Activated B cell treated with CpG ODN at 0.5 μM for 24 hours (primary cell): ENCODE data around the gene SHCBP1. TPM values are rescaled to one million over a fixed set of nuclear protein-coding genes. Genes with fewer than 3 reads are reported as not detected.

Experiments
- ATAC-seq: fragments of 200-7000 bp; cut with Tn5 transposase; one replicate; pipeline ENCODE4 v1.10.0; 2021; ENCODE audit warnings: low read depth, mild to moderate bottlenecking, moderate library complexity
- CTCF ChIA-PET: fragments of 350-600 bp; sonication (Branson Sonifier 250); formaldehyde crosslinking; loops from one replicate; lab custom pipeline; 2021; ENCODE audit warnings: antibody characterized with exemption; lab: Charles Lee
- POLR2A ChIA-PET: fragments of 350-600 bp; sonication (Branson Sonifier 250); formaldehyde crosslinking; loops from one replicate; lab custom pipeline; 2021; ENCODE audit warnings: antibody characterized with exemption; lab: Charles Lee
- DNase-seq: peaks from one replicate; pipeline ENCODE4 v3.0.0; 2022
- H3K27ac Mint-ChIP-seq: one replicate; pipeline ENCODE4 v1.8.0; 2020; ENCODE audit warnings: mixed read lengths
- H3K27me3 Mint-ChIP-seq: one replicate; pipeline ENCODE4 v1.8.0; 2021; ENCODE audit warnings: mixed read lengths
- H3K36me3 Mint-ChIP-seq: one replicate; pipeline ENCODE4 v1.8.0; 2021; ENCODE audit warnings: low read depth, mixed read lengths
- H3K4me1 Mint-ChIP-seq: one replicate; pipeline ENCODE4 v1.8.0; 2021; ENCODE audit warnings: mixed read lengths
- H3K4me3 Mint-ChIP-seq: one replicate; pipeline ENCODE4 v1.8.0; 2020; ENCODE audit warnings: mild to moderate bottlenecking, mixed read lengths
- H3K9me3 Mint-ChIP-seq: one replicate; pipeline ENCODE4 v1.8.0; 2020; ENCODE audit warnings: mixed read lengths
- CTCF ChIP-seq: fragments of 200-600 bp; IDR thresholded peaks from one replicate; pipeline ENCODE4 v1.8.0; 2022; ENCODE audit warnings: antibody characterized with exemption, mild to moderate bottlenecking
- intact Hi-C: fragments of 100-400 bp; cut with micrococcal nuclease; formaldehyde crosslinking; loops from one replicate; pipeline ENCODE4 v1.15.1; 2024
- total RNA-seq: library from RNA; stranded (reverse); gene quantifications from 2 replicates; pipeline ENCODE4 v1.2.3, GENCODE V29; 2022

The SHCBP1 gene, protein sequence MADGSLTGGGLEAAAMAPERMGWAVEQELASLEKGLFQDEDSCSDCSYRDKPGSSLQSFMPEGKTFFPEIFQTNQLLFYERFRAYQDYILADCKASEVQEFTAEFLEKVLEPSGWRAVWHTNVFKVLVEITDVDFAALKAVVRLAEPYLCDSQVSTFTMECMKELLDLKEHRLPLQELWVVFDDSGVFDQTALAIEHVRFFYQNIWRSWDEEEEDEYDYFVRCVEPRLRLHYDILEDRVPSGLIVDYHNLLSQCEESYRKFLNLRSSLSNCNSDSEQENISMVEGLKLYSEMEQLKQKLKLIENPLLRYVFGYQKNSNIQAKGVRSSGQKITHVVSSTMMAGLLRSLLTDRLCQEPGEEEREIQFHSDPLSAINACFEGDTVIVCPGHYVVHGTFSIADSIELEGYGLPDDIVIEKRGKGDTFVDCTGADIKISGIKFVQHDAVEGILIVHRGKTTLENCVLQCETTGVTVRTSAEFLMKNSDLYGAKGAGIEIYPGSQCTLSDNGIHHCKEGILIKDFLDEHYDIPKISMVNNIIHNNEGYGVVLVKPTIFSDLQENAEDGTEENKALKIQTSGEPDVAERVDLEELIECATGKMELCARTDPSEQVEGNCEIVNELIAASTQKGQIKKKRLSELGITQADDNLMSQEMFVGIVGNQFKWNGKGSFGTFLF
- total RNA-seq, result 1.9 and 2.0 TPM in 2 replicates

DNA sequence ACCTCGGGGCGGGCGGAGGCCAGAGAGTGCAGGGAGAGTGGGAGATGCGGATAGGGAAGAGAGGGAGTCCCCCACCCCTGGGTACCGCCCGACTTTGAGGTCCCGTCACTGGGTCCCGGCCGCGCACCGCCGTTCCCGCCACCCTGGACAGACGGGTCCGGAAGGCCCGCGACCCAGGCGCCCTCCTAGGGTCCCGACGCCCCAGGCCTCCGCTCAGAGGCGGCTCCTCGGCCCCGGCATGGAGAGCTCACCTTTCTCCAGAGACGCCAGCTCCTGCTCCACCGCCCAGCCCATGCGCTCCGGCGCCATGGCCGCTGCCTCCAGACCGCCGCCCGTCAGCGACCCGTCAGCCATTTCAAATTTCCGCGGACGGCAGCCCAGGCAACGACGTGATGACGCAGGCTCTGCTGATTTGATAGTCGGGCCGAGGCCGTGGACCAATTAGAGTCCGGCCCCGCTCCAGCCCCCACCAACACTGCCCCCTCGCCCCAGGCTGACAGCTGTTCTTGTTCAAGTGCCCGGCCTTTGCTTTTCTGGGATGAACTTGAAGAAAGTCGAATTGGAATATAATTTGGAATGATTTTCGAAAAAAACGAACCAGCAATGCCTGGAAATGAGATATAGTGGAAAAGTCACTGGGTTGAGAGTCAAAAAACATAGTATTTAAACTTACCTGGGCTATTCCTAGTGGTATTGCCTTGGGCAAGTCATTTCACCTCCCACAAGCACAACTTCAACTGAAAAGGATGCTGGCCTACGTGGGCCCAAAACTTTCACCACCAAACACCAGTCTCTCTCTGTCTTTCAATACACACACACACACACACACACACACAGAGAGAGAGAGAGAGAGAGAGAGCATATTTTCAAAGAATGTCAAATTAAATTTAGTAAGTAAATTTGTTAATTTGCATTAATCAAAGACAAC is at the start of gene SHCBP1:
Gene SHCBP1 (minus strand): TSS at position 374 of the 928 bp plus-strand sequence. CDS start 20 bp downstream, at position 354.
- POLR2A ChIA-PET, result no interaction called here
- TF ChIP-seq CTCF, result no peak
- no peaks in the 10 kb centered on the region for H3K36me3 Mint-ChIP-seq
- no peaks in the 10 kb centered on the region for H3K27me3 Mint-ChIP-seq
- H3K4me1 Mint-ChIP-seq, result peaks cover 24% of the 10 kb centered on the region
- peak within 1 kb of the TSS; percentile 37 for H3K27ac Mint-ChIP-seq
- intact Hi-C loops, result loop anchor here (2.0 to 5.0 kb wide), 3 partner anchors 68 to 1621 kb away; partner anchors contain the start of genes LONP2, NETO2, ORC6 and VPS35
- peak within 1 kb of the TSS; percentile 88 for H3K4me3 Mint-ChIP-seq
- CTCF ChIA-PET, result no interaction called here
- peak; percentile 63 for DNase-seq
- peak; percentile 97 for ATAC-seq
- no peaks in the 10 kb centered on the region for H3K9me3 Mint-ChIP-seq

GRCh38 chr16:46662123-46662522 is 40.9 kb upstream of the SHCBP1 start:
- Mint-ChIP-seq H3K9me3 (no peaks in the 10 kb centered on the region), H3K27me3 (no peaks in the 10 kb centered on the region), H3K36me3 (peaks cover 73% of the 10 kb centered on the region), H3K4me1 (peaks cover 21% of the 10 kb centered on the region), H3K4me3 (no peak overlapping the region), H3K27ac (no peak overlapping the region)
- ChIA-PET POLR2A (no interaction called here), CTCF (interaction anchor here (3.1 kb wide), 1 partner anchor 12 kb away, joined by 10 read pairs; no protein-coding TSS in a partner anchor)
- no peak for TF ChIP-seq CTCF
- no peak for ATAC-seq
- DNase-seq, result no peak
- intact Hi-C loops, result no loop called here

- H3K4me3 Mint-ChIP-seq, result peak overlapping the region; percentile 20
- peaks cover 21% of the 10 kb centered on the region for H3K4me1 Mint-ChIP-seq
- no peaks in the 10 kb centered on the region for H3K27me3 Mint-ChIP-seq
- no peak for TF ChIP-seq CTCF
- ATAC-seq (peak; percentile 95), DNase-seq (peak; percentile 26)
- ChIA-PET POLR2A (interaction anchor here (0.6 to 1.0 kb wide), 4 partner anchors 9 to 1951 kb away, joined by 3 to 4 read pairs (median 3); partner anchors contain the start of gene ABCC11), CTCF (interaction anchor here (3.1 kb wide), 1 partner anchor 15 kb away, joined by 10 read pairs; no protein-coding TSS in a partner anchor)
- intact Hi-C loops, result loop anchor here (2.0 kb wide), 1 partner anchor 30 kb away; the partner anchor contains the start of genes ORC6 and VPS35
- peaks cover 54% of the 10 kb centered on the region for H3K36me3 Mint-ChIP-seq
- no peaks in the 10 kb centered on the region for H3K9me3 Mint-ChIP-seq
- peak overlapping the region; percentile 80 for H3K27ac Mint-ChIP-seq
Measured at GRCh38 chr16:46658925-46659324, 37.7 kb upstream of the SHCBP1 start.

DNA sequence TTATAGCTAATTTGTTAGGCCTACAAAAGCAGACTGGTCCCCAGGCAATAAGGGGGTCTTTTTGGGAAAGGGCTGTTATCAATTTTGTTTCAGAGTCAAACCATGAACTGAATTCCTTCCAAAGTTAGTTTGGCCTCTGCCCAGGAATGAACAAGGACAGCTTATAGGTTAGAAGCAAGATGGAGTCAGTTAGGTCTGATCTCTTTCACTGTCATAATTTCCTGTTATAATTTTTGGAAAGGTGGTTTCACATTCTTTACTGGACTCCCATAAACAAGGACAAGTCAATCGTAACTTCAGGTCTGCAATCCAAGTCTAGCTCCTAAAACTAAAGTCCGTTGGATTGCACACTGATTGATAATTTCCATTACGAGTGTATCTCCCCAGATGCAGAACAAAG is 30.1 kb upstream of the SHCBP1 start:
- no peak overlapping the region for H3K27ac Mint-ChIP-seq
- DNase-seq (no peak), ATAC-seq (no peak)
- no peaks in the 10 kb centered on the region for H3K4me1 Mint-ChIP-seq
- peaks cover 11% of the 10 kb centered on the region for H3K36me3 Mint-ChIP-seq
- H3K27me3 Mint-ChIP-seq, result no peaks in the 10 kb centered on the region
- ChIA-PET CTCF (no interaction called here), POLR2A (no interaction called here)
- TF ChIP-seq CTCF, result no peak
- intact Hi-C loops, result no loop called here
- H3K4me3 Mint-ChIP-seq, result no peak overlapping the region
- no peaks in the 10 kb centered on the region for H3K9me3 Mint-ChIP-seq
